ENCODE results near the gene ACKR2. TPM values are rescaled to one million over a fixed set of nuclear protein-coding genes. Genes with fewer than 3 reads are reported as not detected.

Gene ACKR2
- total and polyA plus RNA-seq, 2 of the 13 experiments (the other 11 are each of a cell fraction or from before 2014, with no cell fraction given) = 1.1 to 1.9 TPM

DNA sequence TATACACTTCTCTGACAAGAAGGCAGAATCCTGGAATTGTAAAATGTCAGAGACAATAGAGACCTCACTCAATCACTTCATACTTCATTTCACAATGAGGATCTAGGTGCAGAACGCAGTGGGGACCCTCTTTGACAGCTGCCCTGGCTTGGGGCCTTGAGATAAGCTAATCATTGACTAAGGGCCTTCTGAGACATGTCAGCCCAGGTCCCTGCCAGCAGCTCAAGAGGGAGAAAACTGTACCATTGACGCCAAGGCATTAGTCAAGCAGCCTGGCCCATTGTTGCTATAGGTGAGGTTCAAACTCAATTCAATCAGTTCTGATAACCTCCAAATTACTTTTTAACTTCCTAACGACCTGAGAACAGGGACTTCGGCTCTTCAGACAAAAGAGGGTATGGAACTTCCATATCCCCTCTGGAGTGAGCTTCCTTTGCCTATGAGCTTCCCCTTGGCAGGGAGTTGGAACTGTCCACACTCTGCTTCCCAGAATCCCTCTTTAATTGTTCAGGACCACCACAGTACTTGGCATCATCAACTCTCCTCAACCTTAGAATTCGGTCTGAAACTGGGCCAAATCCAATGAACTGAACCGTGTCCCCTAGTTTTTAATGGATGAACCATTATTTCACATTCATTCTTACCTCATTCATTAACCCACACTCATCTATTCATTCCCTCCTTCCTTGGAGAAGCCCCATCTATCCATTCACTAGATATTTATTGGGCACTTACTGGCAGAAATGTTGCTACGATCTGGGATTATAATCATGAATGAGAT is 67.9 kb downstream of the ACKR2 start (continued):
- TF ChIP-seq, protein P1, sequence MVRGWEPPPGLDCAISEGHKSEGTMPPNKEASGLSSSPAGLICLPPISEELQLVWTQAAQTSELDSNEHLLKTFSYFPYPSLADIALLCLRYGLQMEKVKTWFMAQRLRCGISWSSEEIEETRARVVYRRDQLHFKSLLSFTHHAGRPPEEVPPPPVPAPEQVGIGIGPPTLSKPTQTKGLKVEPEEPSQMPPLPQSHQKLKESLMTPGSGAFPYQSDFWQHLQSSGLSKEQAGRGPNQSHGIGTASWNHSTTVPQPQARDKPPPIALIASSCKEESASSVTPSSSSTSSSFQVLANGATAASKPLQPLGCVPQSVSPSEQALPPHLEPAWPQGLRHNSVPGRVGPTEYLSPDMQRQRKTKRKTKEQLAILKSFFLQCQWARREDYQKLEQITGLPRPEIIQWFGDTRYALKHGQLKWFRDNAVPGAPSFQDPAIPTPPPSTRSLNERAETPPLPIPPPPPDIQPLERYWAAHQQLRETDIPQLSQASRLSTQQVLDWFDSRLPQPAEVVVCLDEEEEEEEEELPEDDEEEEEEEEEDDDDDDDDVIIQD (CRISPR knock-in tag; IDR thresholded peaks at IDR 0.05; ENCODE audit: low read depth) = no peak
- peak; percentile 54; the same call in 1 of the 2 replicates for TF ChIP-seq ZNF788 (CRISPR knock-in tag; IDR thresholded peaks at IDR 0.05; ENCODE audit: borderline replicate concordance)
- 0 out of 2 replicates have a peak, but pooled peaks have one; percentile 41 for TF ChIP-seq HNF1B (CRISPR knock-in tag; IDR thresholded peaks at IDR 0.05)
- TF ChIP-seq HDAC6 (IDR thresholded peaks at IDR 0.05; ENCODE audit: low read depth, low read length) = no peak
- no peak for TF ChIP-seq RAD21 (CRISPR knock-in tag; IDR thresholded peaks at IDR 0.05)
- TF ChIP-seq HNF4A (CRISPR knock-in tag; IDR thresholded peaks at IDR 0.05) = 0 out of 2 replicates have a peak, but pooled peaks have one; percentile 8
- no peak for TF ChIP-seq PHB2 (IDR thresholded peaks at IDR 0.05; ENCODE audit: partially characterized antibody)
- TF ChIP-seq, protein P2, sequence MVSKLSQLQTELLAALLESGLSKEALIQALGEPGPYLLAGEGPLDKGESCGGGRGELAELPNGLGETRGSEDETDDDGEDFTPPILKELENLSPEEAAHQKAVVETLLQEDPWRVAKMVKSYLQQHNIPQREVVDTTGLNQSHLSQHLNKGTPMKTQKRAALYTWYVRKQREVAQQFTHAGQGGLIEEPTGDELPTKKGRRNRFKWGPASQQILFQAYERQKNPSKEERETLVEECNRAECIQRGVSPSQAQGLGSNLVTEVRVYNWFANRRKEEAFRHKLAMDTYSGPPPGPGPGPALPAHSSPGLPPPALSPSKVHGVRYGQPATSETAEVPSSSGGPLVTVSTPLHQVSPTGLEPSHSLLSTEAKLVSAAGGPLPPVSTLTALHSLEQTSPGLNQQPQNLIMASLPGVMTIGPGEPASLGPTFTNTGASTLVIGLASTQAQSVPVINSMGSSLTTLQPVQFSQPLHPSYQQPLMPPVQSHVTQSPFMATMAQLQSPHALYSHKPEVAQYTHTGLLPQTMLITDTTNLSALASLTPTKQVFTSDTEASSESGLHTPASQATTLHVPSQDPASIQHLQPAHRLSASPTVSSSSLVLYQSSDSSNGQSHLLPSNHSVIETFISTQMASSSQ (IDR thresholded peaks at IDR 0.05; ENCODE audit: low read depth) = peak; percentile 62
- TF ChIP-seq, protein P2 (CRISPR knock-in tag; IDR thresholded peaks at IDR 0.05; ENCODE audit: borderline replicate concordance) = peak; percentile 85
- TF ChIP-seq, protein P3, sequence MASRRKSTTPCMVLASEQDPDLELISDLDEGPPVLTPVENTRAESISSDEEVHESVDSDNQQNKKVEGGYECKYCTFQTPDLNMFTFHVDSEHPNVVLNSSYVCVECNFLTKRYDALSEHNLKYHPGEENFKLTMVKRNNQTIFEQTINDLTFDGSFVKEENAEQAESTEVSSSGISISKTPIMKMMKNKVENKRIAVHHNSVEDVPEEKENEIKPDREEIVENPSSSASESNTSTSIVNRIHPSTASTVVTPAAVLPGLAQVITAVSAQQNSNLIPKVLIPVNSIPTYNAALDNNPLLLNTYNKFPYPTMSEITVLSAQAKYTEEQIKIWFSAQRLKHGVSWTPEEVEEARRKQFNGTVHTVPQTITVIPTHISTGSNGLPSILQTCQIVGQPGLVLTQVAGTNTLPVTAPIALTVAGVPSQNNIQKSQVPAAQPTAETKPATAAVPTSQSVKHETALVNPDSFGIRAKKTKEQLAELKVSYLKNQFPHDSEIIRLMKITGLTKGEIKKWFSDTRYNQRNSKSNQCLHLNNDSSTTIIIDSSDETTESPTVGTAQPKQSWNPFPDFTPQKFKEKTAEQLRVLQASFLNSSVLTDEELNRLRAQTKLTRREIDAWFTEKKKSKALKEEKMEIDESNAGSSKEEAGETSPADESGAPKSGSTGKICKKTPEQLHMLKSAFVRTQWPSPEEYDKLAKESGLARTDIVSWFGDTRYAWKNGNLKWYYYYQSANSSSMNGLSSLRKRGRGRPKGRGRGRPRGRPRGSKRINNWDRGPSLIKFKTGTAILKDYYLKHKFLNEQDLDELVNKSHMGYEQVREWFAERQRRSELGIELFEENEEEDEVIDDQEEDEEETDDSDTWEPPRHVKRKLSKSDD (CRISPR knock-in tag; IDR thresholded peaks at IDR 0.05; ENCODE audit: low read depth) = 0 out of 2 replicates have a peak, but pooled peaks have one; percentile 25
- no peak for TF ChIP-seq MXD4 (CRISPR knock-in tag; IDR thresholded peaks at IDR 0.05)
- TF ChIP-seq, protein P4, sequence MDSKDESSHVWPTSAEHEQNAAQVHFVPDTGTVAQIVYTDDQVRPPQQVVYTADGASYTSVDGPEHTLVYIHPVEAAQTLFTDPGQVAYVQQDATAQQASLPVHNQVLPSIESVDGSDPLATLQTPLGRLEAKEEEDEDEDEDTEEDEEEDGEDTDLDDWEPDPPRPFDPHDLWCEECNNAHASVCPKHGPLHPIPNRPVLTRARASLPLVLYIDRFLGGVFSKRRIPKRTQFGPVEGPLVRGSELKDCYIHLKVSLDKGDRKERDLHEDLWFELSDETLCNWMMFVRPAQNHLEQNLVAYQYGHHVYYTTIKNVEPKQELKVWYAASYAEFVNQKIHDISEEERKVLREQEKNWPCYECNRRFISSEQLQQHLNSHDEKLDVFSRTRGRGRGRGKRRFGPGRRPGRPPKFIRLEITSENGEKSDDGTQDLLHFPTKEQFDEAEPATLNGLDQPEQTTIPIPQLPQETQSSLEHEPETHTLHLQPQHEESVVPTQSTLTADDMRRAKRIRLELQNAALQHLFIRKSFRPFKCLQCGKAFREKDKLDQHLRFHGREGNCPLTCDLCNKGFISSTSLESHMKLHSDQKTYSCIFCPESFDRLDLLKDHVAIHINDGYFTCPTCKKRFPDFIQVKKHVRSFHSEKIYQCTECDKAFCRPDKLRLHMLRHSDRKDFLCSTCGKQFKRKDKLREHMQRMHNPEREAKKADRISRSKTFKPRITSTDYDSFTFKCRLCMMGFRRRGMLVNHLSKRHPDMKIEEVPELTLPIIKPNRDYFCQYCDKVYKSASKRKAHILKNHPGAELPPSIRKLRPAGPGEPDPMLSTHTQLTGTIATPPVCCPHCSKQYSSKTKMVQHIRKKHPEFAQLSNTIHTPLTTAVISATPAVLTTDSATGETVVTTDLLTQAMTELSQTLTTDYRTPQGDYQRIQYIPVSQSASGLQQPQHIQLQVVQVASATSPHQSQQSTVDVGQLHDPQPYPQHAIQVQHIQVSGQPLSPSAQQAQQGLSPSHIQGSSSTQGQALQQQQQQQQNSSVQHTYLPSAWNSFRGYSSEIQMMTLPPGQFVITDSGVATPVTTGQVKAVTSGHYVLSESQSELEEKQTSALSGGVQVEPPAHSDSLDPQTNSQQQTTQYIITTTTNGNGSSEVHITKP (CRISPR knock-in tag; IDR thresholded peaks at IDR 0.05; ENCODE audit: low read depth) = peak; percentile 75
- TF ChIP-seq MED1 (CRISPR knock-in tag; IDR thresholded peaks at IDR 0.05) = 0 out of 2 replicates have a peak, but pooled peaks have one; percentile 14
- TF ChIP-seq ZFX (CRISPR knock-in tag; IDR thresholded peaks at IDR 0.05; ENCODE audit: low read depth) = peak; percentile 44; the same call in 1 of the 2 replicates
